GM18861 (cell line): ENCODE results near the gene SLC13A5.
"Not testable (repeated sequence)": the region's sequence is repeated elsewhere in the genome, so short reads cannot be mapped to it uniquely, and the experiment has no call there.

Source experiments
- ATAC-seq: cut with Tn5 transposase; IDR thresholded peaks from one replicate; pipeline ENCODE4 v1.9.1; 2021; ENCODE audit not compliant: unreplicated experiment

The SLC13A5 gene

DNA sequence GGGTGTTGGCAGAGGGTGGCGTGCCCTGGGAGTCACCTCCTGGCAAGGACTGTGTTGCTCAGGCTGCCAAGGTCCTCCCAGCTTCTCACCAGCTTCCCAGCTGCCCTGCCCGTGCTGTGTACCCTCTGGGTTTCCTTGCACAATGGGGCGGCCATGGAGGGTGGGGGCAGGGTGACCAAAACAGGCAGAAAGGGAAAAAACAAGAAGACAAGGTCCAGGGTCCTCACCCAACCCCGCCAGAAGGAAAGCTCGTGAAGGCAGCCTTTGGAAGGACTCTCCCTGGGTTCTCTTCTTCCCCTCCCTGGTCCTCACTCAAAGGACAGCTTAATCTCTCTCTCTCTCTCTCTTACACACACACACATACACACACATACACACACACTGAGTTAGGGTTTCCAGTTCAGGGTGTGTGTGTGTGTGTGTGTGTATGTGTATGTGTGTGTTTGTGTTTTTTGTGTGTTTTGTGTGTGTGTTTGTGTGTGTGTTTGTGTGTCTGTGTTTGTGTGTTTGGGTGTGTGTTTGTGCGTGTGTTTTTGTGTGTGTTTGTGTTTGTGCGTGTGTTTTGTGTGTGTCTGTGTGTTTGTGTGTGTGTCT lies 2.0 kb downstream of the SLC13A5 start:
- no peak for ATAC-seq

DNA sequence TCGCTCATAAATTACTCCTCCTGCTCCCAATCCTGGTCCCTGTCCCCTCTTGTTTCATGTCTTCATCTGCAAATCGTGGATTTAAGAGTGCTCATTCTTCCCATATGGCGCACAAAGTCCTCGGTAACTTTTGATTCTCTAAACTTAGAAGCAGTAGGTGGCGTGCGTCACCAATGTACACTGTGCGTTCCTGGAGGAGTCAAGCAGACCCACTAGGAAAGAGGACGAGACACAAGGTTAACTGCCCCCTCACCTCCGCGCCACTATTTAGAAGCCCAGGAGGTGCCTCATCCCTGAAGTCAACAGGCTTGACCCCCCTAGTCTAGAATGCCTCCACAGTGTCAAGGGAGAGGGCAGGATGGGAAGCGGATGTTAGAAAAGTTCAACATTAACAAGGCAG lies 2.9 kb downstream of the SLC13A5 start:
- ATAC-seq = no peak

DNA sequence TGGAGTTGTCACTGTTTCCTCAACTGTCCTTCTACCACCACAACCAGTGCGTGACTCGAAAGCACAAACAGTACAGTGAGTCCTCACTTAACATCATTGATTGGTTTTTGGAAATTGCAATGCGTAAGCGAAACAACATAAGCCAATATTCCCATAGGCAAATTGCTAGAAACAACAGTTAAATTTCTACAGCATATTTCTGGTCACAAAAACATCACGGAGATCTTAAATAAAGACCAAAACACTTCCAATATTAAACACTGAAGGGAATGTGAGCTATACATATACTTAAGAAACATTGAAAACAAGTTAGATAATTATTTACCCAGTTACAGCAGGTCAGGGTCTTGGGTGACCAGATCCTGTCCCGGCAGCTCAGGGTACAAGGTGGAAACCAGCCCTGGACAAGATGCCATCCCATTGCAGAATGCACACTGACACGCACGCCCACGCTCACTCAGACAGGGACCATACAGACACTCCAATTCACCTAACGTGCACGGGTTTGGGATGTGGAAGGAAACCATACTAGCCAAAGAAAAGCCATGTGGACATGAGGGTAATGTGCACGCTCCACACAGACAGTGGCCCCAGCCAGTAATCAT lies 4.7 kb downstream of the SLC13A5 start:
- ATAC-seq = no peak

DNA sequence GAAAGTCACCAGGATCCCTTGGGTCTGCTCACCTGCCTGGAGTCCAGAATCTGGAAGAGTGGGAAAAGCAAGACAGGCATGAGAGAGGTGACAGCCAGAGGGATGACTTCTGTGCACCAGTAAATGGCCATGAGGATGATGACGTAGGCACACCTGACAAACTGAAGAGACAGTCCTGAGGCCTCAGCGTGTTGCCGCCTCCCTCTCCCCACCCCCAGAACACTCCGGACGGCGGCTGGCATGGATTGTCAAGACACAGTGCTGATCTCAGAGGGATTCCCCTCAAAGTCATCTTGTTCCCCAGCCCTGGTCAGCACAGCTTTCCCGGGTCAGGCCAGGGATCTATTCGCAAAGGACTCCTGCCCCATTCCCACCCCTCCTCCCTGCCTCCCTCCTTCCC lies 6.2 kb downstream of the SLC13A5 start:
- ATAC-seq = no peak

DNA sequence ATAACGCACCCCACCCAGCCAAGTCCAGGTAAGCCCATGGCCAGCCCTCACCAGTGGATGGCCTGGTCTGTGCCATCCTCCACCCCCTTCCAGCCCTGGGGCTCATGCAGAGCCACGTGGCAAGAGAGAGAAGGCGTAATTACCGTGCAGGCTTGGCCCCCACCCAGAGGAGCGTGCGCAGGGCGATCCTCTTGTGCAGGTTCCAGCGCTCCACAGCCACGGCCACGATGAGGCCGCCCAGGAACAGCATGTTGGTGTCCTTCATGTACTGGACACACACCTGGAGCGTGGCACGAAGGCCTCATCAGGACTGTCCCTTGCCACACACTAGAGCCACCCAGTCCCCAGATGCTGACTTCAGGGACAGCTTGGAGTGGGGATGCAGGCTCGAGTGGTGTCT lies 6.7 kb downstream of the SLC13A5 start:
- ATAC-seq = no peak

DNA sequence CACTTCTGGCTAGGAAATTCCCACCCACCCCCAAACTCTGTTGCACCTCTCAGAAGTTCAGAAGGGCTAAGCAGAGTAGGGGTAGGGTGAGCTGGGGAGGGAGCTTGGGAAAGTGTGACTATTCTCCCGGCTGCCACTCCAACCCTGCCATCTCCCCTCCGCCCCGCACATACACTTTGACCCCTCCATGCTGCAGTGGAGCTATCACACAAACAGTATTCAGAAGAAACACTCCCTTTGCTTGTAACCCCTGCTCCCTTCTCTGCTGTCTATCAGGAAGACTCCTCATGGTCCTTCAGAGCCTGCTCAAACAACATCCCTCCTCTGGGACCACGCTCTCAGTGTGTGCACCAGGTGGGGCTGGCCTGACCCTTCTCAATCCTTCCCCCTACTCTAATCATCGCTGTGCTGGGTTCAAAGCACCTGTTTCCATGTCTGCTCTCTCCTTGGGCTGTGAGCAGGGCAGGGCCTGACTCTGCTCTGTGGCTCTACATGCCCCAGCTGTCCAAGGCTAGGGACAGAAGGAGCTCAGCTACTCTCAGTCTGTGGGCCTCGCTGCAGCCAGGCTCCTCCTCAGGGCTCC lies 8.6 kb downstream of the SLC13A5 start:
- no peak for ATAC-seq

DNA sequence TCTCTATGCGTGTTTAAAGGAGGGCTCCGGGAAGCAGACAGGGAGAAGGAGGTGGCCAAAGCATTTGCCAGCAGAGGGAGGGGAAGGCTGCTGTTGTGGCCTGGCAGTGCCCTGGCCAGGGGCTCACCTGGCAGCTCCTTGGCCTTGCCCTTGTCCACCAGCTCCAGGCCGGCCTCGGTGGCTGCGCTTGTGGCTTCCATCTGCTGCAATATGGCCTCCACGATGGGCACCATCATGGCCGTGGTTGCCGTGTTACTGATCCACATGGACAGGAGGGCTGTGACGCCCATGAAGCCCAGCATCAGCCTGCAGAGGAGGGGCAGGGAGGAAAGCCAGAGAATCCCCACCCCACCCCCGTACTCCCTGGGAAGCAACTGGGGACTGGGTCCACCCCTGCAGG lies 9.4 kb downstream of the SLC13A5 start:
- ATAC-seq = no peak

DNA sequence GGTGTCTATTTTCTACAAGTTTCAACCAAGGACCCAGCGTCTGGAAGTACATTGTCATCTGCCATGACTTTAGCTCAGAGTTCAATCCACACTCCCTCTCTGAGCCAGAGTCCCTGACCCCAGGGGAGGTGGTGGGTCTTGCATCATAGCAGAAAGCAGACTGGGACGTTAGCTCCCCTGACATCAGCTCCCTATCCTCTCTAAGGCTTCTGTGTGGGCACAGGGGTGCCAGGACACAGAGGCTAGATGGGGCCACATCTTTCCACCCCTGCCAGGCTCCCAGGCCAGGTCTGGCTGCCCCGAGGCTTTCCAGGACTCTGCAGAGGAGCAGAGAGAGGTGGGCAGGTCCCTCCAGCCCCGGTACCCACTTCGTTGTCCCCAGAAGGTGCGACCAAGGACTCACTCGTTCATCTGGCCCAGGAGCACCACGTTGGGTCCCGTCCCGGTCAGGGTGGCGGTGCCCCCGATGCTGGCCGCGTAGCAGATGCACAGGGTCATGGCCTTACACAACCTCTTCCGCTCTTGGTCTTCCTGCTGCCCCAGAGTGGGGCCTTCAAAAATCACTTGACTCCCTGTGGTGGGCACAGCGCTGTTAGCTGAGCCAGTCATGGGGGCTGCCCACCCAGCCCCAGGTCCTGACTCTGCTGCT lies 10.5 kb downstream of the SLC13A5 start:
- ATAC-seq = no peak

DNA sequence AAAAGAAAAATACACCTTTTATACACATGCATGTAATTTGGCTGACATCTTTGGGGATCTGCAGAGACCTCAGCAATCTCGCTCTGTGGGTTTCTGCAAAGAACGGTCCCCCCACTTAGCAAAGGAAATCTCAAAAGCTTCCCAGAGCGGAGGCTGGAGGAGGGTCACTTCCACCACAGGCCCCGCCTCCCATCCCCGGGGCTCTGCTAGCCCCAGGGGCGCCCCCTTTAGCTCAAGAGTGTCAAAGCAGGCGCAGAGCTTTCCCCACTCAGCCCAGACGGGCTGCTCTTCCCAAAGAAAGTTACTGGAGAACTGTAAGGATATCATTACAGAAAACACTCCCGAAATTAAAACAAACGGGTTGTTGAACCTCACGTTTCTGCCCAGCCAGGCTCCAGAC lies 11.4 kb downstream of the SLC13A5 start:
- ATAC-seq = no peak

DNA sequence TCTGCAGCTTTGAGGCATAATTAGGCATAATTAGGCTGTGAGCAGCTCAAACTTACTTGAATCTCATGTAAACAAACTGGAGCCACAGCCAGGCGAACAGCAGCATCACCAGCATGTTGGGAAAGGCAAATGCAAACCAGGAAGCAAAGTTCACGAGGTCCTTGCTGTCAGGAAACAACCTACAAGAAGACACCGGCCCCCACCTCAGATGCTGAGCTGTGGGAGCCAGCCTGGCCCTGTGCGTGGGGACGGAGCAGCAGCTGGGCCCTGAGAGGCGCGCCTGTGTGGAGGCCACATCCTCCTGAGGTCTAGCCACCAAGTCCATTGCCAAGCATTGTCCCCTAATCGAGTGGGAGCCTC lies 12.2 kb downstream of the SLC13A5 start:
- ATAC-seq = no peak

DNA sequence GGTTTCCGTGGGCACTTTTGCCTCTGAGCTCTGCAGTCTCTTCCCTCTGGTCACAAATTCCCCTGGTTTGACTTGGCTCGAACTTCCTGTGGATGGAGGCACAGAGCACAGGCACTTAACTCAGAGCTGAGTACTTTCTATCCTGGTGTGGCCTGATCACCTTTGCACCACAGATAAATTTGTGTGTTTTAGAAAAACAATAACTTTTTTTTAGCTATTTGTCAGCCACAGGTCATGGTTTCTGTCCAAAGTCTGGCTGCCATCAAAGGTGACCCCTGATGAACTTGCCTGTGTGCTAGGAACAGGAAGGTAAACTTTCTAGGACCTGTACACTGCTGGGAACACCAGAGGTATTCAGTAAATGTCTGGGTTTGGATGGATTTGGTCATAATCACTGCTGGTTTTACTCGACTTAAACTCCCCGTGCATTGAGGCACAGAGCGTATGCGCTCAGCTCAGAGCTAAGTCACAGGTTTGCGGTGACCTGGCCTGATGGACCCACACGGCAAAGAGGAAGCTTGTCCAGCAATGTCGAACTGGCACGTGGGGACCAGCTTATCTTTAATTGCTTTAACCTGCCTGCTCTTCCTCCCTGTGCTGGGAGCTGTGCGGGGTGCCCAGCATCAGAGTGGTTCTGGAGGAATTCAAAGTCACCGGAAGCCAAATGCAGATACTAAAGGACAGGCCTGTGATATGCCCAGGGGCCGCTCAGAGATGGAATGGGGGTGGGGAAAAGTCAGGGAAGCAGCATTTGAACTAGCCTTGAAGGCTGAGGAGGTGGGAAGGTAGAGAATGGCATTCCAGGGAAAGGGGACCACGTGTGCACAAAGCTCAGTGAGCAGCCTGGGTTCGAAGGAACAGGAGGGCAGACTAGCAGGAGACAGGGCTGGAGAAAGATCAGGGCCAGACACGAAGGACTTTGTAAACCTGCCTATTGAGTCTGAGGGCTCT lies 12.9 kb downstream of the SLC13A5 start:
- no peak for ATAC-seq

DNA sequence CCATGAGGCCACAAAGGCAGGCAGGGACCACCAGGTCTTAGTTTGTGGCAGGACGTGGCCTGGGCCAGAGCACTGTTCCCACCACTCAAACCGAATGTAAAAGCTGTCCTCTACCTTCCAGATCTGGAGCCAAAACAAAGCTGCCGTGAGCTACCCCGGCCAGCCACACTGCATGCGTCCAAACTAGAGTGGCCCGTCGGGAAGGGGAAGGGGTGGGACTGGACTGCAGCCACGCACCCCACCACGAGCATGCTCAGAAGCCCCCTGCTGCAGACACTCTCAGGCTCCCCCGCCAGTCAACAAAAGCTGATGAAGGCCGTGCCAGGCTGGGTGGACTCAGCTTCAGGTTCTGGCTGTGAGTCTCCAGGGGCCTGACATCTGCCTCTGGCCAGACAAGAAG lies 15.2 kb downstream of the SLC13A5 start:
- ATAC-seq = no peak

DNA sequence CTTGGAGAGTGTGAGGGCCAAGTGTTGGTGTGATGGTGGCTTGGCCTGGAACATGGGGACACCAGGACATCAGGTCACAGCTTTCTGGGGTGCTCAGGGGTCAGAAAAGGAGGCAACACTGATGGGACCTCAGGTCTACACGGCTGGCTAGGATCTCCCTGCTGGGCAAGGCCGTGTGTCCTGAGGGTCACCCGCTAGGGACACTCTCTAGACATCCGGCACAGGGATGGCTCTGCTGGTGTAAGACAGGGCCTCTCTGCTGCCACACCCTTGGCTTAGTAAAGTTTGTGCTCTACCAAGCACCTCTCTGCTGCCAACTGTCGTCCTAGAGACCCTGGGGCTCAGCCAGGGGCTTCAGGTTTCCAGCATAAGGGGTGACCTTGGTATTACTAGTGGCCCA lies 16.3 kb downstream of the SLC13A5 start:
- no peak for ATAC-seq

DNA sequence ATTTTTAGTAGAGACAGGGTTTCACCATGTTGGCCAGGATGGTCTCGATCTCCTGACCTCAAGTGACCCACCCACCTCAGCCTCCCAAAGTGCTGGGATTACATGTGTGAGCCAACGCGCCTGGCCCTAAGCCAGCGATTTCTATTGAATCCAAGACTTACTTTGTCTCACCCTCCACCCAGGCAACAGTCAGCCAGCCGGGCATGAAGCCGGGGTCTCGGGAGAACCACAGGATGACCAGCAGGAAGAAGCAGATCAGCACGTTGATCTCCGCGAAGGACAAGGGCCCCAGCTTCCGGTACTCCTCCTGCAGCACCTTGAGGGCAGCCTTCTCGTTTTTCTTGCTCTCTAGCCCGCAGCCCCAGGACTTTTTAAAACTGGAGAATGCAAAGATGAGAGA lies 17.6 kb downstream of the SLC13A5 start:
- no peak for ATAC-seq

DNA sequence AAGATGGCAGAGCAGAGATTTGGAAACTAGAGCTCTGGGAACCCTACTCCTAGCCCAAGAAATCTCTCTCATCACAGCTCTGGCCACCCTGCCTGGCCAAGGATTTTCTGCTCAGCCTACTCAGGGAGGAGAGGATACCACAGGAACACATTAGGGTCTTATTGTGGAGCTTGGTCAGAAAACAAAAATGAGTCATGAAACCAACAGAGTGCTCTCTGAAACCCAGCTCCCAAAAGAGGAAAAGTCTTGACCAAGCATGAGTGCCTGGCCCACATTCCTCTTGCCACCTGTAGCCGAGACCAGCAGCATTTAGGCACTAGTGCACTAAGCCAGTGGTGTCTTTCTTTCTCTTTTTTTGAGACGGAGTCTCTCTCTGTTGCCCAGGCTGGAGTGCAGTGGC lies 18.1 kb downstream of the SLC13A5 start:
- no peak for ATAC-seq

DNA sequence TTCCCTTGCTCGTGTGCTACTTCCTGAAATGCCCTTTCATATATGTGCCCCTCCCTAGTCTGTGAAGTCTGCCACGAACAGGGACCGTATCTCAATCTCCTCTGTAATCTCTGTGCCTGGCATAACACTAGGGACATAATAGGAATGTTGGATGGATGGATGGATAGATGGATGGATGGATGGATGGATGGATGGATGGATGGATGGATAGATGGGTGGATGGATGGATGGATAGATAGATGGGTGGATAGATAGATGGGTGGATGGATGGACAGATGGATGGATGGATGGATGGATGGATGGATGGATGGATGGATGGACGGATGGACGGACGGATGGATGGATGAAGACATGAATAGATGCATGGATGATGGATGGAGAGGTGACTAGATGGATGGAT lies 21.2 kb downstream of the SLC13A5 start:
- not testable (repeated sequence) for ATAC-seq

DNA sequence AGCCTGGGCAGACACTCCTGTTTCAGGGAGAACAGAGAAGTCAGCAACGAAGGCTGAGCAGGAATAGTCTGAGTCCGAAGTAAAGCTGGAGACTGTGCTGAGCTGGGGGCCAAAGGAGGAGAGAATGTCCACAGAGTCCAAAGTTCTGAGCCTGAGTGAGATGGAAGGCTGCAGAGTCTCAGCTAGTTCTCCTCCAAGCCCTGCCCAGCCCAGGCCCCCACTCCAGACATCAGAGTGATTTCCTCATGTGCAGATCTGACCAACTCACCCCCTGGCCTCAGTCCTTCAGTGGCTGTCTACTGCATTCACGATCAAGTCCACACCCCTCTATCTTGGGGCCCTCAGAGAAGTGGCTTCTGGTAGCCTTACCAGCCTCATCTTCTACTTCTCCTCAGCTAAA lies 21.6 kb downstream of the SLC13A5 start:
- ATAC-seq = no peak

DNA sequence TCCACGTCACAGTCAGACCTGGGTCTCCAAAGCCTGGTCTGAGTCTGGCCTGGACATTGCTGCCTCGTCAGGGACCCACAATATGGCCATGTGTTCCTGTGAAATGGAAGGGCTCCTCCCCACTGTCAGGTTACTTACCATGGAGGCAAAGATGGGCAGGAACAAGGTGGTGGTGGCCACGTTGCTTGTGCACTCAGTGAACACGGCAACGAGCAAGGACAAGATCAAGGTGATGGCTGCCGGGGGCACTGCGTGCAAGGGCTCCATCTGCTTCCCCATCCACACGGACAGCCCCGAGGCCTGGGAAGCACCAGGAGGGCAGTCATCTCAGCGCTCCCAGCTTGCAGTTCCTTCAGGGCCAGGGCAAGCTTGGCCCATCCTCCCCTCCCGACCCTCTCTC lies 22.5 kb downstream of the SLC13A5 start:
- ATAC-seq = no peak

DNA sequence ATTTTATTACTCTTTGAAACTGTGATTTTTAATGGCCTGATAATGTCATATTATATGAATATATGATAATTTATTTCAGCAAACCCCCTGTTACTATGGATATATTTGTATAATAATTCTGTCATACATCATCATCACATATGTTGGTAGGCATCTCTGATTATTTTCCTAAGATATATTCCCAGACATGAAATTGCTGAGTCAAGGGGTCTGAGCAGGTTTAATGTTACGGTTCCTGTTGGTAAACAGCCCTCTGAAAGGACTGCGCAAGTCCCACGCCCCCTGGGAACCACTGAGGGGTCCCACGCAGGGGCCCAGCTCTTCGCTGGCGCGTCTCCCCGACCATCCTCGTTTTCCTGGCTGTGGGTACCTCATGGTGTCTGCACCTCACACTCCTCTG lies 24.2 kb downstream of the SLC13A5 start:
- ATAC-seq = no peak

DNA sequence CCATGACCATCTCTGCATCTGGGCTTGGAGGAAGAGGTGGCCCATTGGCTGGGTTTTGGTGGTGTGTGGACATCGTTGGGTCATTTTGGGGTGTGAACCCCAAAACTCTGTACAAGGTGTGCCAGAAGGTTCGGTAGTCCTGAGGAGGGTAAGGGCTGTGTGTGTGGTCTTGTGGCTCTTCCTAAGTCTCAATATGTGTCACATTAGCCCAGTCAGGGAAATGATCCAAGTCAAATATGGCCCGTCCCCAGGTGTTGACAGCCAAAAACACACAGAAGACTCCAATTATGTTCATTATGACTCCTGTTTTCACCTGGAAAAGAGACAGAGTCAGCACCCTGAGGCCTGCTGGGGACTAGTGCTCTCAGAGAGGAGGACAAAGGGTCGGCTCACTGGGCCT lies 27.1 kb downstream of the SLC13A5 start:
- no peak for ATAC-seq
